IPS DF 6.9 (cell line): ENCODE data around the gene KIAA1210.

ENCODE experiments used
- DNase-seq: peaks from one replicate; pipeline ENCODE4 v3.0.0-alpha.2; 2013; ENCODE audit warnings: low read depth, low spot score
- H3K27ac ChIP-seq: one replicate; pipeline ENCODE4 v1.5.1; 2013; ENCODE audit warnings: low read length, control low read depth
- H3K27me3 ChIP-seq: 2 replicates; pipeline ENCODE4 v1.6.1; 2013; ENCODE audit warnings: mild to moderate bottlenecking, low read length; ENCODE audit not compliant: control insufficient read depth, insufficient read depth
- H3K36me3 ChIP-seq: 2 replicates; pipeline ENCODE4 v1.6.1; 2013; ENCODE audit warnings: low read length; ENCODE audit not compliant: control insufficient read depth, insufficient read depth
- H3K4me1 ChIP-seq: 2 replicates; pipeline ENCODE4 v1.6.1; 2013; ENCODE audit warnings: low read length; ENCODE audit not compliant: control insufficient read depth, insufficient read depth
- H3K4me3 ChIP-seq: 2 replicates; pipeline ENCODE4 v1.5.1; 2013; ENCODE audit warnings: mild to moderate bottlenecking, low read length
- H3K9me3 ChIP-seq: 2 replicates; pipeline ENCODE4 v1.6.1; 2013; ENCODE audit warnings: low read length, inconsistent platforms; ENCODE audit not compliant: control insufficient read depth, insufficient read depth
- WGBS: extraction: QIAGEN DNeasy Blood & Tissue Kit; methylation state at CpG from one replicate; pipeline ENCODE4 v1.1.7; 2013; ENCODE audit warnings: mixed read lengths, missing lambda C conversion rate; ENCODE audit not compliant: insufficient read length, insufficient coverage; 5-methylcytosine and 5-hydroxymethylcytosine counted together

Gene KIAA1210

DNA sequence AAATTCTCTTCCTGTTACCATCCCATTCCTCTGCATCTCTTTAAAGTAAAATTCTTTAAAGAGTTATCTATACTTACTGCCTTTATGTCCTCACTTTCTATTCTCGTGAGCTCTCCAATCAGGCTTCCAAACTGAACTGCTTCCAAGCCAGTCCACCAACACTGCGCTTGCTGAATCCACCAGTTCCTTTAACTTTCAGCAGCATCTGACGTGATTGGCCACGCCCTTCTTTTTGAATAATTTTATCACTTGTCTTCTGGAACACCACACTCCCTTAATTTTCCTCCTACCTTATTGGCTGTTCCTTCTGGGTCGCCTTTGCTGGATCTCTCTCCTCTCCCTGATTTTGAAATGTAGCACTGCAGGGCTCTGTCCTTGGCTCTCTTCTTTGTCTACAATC, at the start of gene KIAA1210:
Gene KIAA1210, minus strand, starts transcription at position 163 of the 400 bp plus-strand sequence. CDS start 4,170 bp downstream, outside the sequence.
- H3K9me3 ChIP-seq = no peaks in the 10 kb centered on the region
- no CpG with 5 or more reads among the region's 5 CpGs for WGBS

DNA sequence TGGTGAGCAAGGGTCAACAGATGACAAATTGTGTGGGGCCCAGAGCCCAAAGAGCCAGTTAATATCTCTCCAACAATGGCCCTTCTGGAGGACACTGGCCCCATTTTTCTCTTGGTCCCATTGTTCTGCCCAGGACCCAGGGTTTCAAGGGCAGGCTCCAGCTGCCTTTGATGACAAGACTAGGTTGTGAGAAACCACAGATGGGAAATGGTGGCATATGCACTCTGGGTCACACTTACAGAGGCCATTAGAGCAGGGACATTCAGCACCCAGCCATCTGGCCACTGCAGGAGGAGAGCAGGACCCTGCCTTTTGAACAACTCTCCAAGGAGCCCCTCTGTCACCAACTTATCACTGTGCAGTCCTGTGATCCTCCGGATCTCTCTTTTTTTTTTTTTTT, 49.7 kb upstream of the KIAA1210 start:
- Histone ChIP-seq H3K4me1 (no peaks in the 10 kb centered on the region), H3K27ac (no peak overlapping the region), H3K27me3 (no peaks in the 10 kb centered on the region), H3K4me3 (no peak overlapping the region), H3K9me3 (no peaks in the 10 kb centered on the region), H3K36me3 (no peaks in the 10 kb centered on the region)
- WGBS = no CpG with 5 or more reads among the region's 1 CpG
- DNase-seq = no peak

More for the DNA sequence above, at the start of gene KIAA1210:
- Histone ChIP-seq H3K4me1 (no peaks in the 10 kb centered on the region), H3K36me3 (no peaks in the 10 kb centered on the region), H3K27me3 (no peaks in the 10 kb centered on the region), H3K27ac (no peak within 1 kb of the TSS), H3K4me3 (no peak within 1 kb of the TSS)
- no peak for DNase-seq

DNA sequence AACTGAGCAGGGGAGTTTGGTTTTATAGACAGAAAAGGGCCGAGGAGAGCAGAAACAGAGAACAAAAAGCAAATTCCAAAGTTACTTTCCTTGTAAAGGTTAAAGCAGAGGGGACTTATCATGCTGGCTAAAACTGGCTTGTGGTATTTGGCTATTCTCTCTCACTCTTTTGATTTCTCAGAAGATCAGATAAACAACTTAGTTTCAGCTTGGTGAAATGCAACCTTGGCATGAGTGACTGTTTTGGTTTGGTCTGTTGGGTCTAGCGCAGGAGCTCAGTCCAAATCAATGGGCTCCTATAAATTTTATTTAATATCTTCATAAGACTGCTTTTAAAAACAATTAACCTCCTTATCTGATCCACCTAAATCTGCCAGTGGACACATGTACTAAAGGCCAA, 47.3 kb upstream of the KIAA1210 start:
- H3K4me1 ChIP-seq = no peaks in the 10 kb centered on the region
- H3K9me3 ChIP-seq = no peaks in the 10 kb centered on the region
- WGBS = no CpG with 5 or more reads among the region's 2 CpGs
- no peak overlapping the region for H3K4me3 ChIP-seq
- DNase-seq = no peak
- no peak overlapping the region for H3K27ac ChIP-seq
- H3K36me3 ChIP-seq = no peaks in the 10 kb centered on the region
- no peaks in the 10 kb centered on the region for H3K27me3 ChIP-seq

DNA sequence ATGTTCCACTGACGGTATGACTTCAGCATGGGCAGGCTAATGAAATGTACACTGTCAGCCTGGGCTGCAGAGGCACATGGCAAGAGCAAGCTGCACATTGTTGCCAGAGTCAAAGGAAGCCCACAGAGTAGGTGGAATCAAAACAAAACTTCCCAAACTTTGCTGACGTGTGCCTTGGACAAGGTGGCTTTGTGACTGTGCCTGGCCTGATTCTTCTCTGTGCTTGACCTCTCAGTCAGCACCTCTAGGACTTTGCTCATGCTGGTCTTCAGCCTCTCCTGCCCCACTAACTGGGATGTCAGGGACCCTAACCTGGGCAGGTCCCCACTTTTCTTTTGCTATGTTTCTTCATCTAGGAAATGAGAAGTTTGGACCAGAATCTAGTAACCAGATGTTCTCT, 40.5 kb upstream of the KIAA1210 start:
- Histone ChIP-seq H3K9me3 (no peaks in the 10 kb centered on the region), H3K27me3 (no peaks in the 10 kb centered on the region), H3K4me1 (no peaks in the 10 kb centered on the region), H3K27ac (no peak overlapping the region), H3K4me3 (no peak overlapping the region), H3K36me3 (no peaks in the 10 kb centered on the region)
- no CpG with 5 or more reads among the region's 2 CpGs for WGBS
- DNase-seq = no peak

DNA sequence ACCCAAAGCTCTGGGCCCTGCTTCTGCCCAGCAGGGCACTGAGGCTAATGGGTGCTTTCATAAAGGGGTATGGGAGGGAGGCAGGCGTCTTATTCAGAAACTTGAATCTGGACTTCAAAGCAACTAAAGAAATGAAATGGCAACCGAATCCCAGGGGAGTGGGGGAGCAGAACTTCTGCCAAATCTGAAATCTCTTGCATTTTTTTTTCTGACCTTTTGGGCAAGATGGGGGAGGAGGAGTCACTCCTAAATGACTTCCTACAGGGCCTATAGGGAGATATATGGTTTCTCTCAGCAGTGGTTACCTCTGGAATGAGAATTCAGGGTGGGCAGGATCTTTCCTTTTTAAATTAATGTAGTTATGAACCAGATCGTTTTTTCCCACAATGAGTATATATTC, 30.6 kb upstream of the KIAA1210 start:
- H3K27me3 ChIP-seq = no peaks in the 10 kb centered on the region
- DNase-seq = no peak
- H3K4me1 ChIP-seq = no peaks in the 10 kb centered on the region
- H3K9me3 ChIP-seq = no peaks in the 10 kb centered on the region
- H3K4me3 ChIP-seq = no peak overlapping the region
- no peak overlapping the region for H3K27ac ChIP-seq
- WGBS = no CpG with 5 or more reads among the region's 3 CpGs
- no peaks in the 10 kb centered on the region for H3K36me3 ChIP-seq

DNA sequence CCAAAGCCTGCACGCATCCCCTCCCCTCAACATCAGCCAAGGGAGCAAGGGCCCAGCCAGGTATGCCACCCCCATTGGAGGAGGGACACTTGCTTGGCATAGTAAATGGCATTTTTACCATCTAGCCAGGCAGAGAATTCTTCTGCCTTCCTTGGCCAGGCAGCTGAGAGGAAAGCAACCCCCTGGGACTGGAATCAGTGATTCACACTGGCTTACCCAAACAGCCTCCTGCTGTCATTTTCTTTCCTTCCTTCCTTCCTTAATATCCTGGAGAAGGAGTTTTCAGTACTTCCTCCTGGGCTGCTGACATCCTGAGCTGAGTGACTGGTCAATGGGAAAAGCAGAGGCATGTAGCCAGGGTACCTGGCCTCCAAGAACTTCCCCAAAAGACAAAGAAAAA, 28.6 kb upstream of the KIAA1210 start:
- no CpG with 5 or more reads among the region's 1 CpG for WGBS
- Histone ChIP-seq H3K36me3 (no peaks in the 10 kb centered on the region), H3K27me3 (no peaks in the 10 kb centered on the region), H3K4me3 (no peak overlapping the region), H3K4me1 (no peaks in the 10 kb centered on the region), H3K27ac (no peak overlapping the region), H3K9me3 (no peaks in the 10 kb centered on the region)
- DNase-seq = no peak

DNA sequence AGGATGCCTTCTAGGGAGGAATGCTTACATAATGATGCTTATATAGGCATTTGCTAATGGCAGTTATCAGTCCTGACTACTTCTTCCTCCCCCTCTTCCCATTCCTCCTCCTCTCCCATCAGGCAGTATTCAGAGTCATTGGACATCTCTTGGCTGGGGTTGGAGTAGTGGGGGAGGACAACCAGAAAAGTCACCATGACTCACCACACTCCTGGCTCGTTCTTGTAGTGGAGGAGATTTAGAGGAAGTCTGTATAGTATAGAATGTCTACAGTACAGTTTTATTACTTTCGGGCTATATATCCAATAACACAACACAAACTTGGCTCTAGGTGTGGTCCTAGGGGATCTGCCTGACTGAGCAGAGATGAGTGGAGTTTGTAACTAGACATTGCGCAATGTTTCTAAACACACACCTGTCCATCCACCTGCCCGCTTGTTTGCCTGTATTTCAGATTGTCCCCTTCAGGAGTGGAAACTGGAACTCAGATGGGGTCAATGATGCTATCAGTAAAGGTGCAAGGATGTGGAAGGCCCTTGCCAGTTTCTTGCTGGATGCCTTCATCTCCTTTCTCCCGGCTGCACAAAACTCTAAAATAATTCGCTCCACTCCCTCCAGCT, 27.9 kb upstream of the KIAA1210 start:
- no peaks in the 10 kb centered on the region for H3K27me3 ChIP-seq
- DNase-seq = no peak
- WGBS = no CpG with 5 or more reads among the region's 6 CpGs
- no peak overlapping the region for H3K4me3 ChIP-seq
- no peak overlapping the region for H3K27ac ChIP-seq
- no peaks in the 10 kb centered on the region for H3K9me3 ChIP-seq
- no peaks in the 10 kb centered on the region for H3K36me3 ChIP-seq
- H3K4me1 ChIP-seq = no peaks in the 10 kb centered on the region

DNA sequence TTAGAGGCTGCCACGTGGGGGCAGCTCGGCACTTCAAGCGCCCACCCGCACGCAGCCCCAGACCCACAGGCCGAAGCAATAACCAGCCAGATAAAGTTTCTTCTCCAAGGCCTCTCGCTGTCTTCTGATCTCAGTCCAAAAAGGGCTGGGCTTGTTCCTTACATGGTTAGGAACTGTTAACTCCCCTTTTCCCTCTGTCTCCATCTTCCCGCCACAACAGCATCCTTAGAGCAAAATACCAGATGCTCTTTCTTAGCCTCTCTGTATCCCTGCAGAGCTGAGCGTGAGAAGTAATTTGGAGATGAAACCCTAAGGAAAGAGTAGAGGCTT, 23.4 kb upstream of the KIAA1210 start:
- no peaks in the 10 kb centered on the region for H3K4me1 ChIP-seq
- no peak for DNase-seq
- H3K27ac ChIP-seq = no peak overlapping the region
- no peaks in the 10 kb centered on the region for H3K36me3 ChIP-seq
- no peak overlapping the region for H3K4me3 ChIP-seq
- H3K9me3 ChIP-seq = no peaks in the 10 kb centered on the region
- WGBS = no CpG with 5 or more reads among the region's 9 CpGs
- no peaks in the 10 kb centered on the region for H3K27me3 ChIP-seq

DNA sequence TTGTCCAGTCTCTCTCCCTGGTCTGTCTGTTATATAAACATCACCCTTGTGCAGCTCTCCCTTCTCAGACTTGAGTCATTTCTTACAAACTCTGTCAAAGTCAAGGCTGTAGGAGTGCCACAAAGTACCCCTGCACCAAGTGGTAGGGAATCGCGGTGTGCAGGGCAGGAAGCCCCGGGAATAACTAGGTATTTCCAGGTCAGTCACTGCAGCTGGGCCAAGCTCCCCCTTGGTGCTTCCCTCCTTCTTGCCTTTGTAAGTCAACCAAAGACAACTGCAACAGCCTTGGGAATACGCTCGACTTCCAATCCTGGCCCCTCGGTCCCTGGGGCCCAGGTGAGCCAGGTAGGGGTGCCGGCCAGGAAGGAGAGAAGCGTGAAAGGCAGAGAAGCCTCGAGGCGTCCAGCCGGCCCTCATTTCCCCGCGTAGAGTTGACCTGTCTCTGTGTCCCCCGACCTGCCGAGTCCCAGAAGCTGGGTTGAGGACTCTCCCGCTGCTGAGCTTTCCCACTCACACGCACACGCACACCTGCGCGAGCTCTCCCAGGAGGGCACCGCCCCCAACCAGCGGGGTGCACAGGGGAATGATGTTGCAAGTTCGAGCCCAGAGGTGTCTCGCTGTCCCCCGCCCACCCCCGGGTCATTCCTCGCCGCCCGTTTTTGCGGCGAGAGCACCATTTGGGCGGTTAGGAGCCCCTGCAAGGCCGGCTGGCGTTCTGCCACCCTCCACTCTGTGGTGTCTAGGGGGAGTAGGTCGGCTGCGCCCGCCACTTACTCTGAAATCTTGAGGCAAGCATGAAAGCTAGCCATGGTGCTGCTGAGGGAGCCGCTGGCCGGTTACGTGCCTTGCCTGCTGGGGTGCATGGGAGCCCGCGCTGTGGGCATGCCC, 22.8 kb upstream of the KIAA1210 start:
- Histone ChIP-seq H3K9me3 (no peaks in the 10 kb centered on the region), H3K4me3 (no peak overlapping the region), H3K4me1 (no peaks in the 10 kb centered on the region), H3K27ac (no peak overlapping the region), H3K36me3 (no peaks in the 10 kb centered on the region), H3K27me3 (no peaks in the 10 kb centered on the region)
- no peak for DNase-seq
- no CpG with 5 or more reads among the region's 42 CpGs for WGBS

DNA sequence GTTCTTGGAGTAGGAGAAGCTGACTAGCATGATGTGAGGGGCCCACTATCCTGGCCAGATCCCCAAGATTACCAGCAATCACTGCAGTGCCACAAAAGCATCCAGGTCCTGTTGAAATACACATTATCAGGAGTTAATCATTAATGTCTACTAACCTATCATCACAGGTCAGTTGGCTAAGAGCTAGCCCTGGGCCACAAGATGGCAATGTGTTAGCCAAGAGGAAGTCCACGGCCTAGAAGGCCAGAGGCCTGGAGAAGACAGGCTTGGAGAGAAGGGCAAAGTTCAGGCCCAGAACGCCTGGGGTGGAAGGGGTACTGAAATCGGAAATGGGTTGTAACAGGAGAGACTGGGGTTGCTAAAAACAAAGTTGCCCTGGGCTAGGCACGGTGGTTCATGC, 19.9 kb upstream of the KIAA1210 start:
- Histone ChIP-seq H3K27ac (no peak overlapping the region), H3K27me3 (no peaks in the 10 kb centered on the region), H3K4me1 (no peaks in the 10 kb centered on the region), H3K36me3 (no peaks in the 10 kb centered on the region), H3K9me3 (no peaks in the 10 kb centered on the region), H3K4me3 (no peak overlapping the region)
- WGBS = no CpG with 5 or more reads among the region's 4 CpGs
- no peak for DNase-seq

DNA sequence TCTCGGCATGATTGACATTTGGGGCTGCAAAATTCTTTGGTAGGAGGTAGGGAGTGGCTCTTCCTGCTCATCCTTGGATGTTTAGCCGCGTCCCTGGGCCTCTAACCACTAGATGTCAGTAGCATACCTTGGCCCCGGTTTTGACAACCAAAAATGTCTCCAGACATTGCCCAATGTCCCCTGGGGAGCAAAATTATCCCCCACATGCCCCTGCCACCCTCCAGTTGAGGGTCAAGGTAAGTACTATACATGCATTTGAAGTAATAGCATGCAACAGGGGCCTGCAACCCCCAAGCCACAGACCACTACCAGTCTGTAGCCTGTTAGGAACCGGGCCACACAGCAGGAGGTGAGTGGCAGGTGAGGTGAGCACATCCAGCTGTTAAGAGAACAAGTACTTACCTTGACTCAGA, 17.6 kb upstream of the KIAA1210 start:
- no peak overlapping the region for H3K4me3 ChIP-seq
- no peaks in the 10 kb centered on the region for H3K36me3 ChIP-seq
- H3K4me1 ChIP-seq = no peaks in the 10 kb centered on the region
- H3K27me3 ChIP-seq = no peaks in the 10 kb centered on the region
- no CpG with 5 or more reads among the region's 5 CpGs for WGBS
- H3K27ac ChIP-seq = no peak overlapping the region
- DNase-seq = peak; percentile 0
- no peaks in the 10 kb centered on the region for H3K9me3 ChIP-seq
